H1 (cell line): ENCODE measurements around the gene NCAM1. TPM values are rescaled to one million over a fixed set of nuclear protein-coding genes. Genes with fewer than 3 reads are reported as not detected.

Experiments
- ATF2 ChIP-seq: IDR thresholded peaks from 2 replicates; pipeline ENCODE4 v1.6.1; 2012; ENCODE audit warnings: low read length, inconsistent platforms
- CHD7 ChIP-seq: fragments of 300-600 bp; sonication (generic); IDR thresholded peaks from 2 replicates; pipeline ENCODE4 v1.7.1; 2012; ENCODE audit warnings: low read length, moderate library complexity, mild to moderate bottlenecking, inconsistent platforms; ENCODE audit not compliant: insufficient replicate concordance
- CREB1 ChIP-seq: IDR thresholded peaks from 2 replicates; pipeline ENCODE4 v1.6.1; 2012; ENCODE audit warnings: inconsistent platforms
- GTF2F1 ChIP-seq: IDR thresholded peaks from 2 replicates; pipeline ENCODE4 v1.6.1; 2012; ENCODE audit warnings: low read depth, low read length, improper control_type of control experiment, borderline replicate concordance
- HDAC6 ChIP-seq: IDR thresholded peaks from one replicate; pipeline ENCODE4 v1.7.1; 2012; ENCODE audit warnings: low read depth, mild to moderate bottlenecking, inconsistent platforms, low read length, moderate library complexity
- SIRT6 ChIP-seq: IDR thresholded peaks from one replicate; pipeline ENCODE4 v1.7.1; 2012; ENCODE audit warnings: low read length, inconsistent platforms
- polyA plus RNA-seq, 7 experiments: library from polyadenylated mRNA; depleted of rRNA in 3 of 7; stranded (reverse) in 5 of 7; unstranded in 2 of 7; fragments of >200 nt in 5 of 7; fragments of 200-250 nt in 2 of 7; gene quantifications; 1 replicate in 5 of 7; 2 replicates in 1 of 7; 4 replicates in 1 of 7; pipeline versions ENCODE4 v1.2.1 to v1.2.3, GENCODE V29; 2011 to 2013; ENCODE audit warnings: missing spikeins in 2 of 7, mixed read lengths in 2 of 7
- total RNA-seq: library from RNA; stranded (reverse); fragmentation: NEBNext Ultra II Directional; extraction: Animal tissue kit (Norgen Biotek cat#: 25700); gene quantifications from 2 replicates; pipeline ENCODE4 v1.2.1, GENCODE V29; 2021

Gene NCAM1
- total and polyA plus RNA-seq, 2 of the 8 experiments (the other 6 are each of a cell fraction or from before 2014, with no cell fraction given) = 3.1 to 4.3 TPM

GRCh38 chr11:113182288-113182687 is 221.1 kb downstream of the NCAM1 start (continued):
- no peak for TF ChIP-seq CHD7
- no peak for TF ChIP-seq HDAC6
- no peak for TF ChIP-seq ATF2
- no peak for TF ChIP-seq CREB1
- no peak for TF ChIP-seq SIRT6
- TF ChIP-seq GTF2F1 = no peak
